Uterus (tissue), 2 donors: Measurements from ENCODE around the gene TTC34.

Experiments
- CTCF ChIP-seq, 4 experiments: fragments of 200-600 bp in 2 of 4; fragments of 450-650 bp in 2 of 4; sonication (generic) in 2 of 4; IDR thresholded peaks; one replicate each; pipeline ENCODE4 v1.5.1; 2016 to 2019; ENCODE audit warnings: antibody characterized with exemption in 4 of 4, mild to moderate bottlenecking in 2 of 4, moderate library complexity in 1 of 4
- POLR2A ChIP-seq, 2 donors: fragments of 450-650 bp; IDR thresholded peaks; one replicate each; pipeline ENCODE4 v1.6.1; 2016; ENCODE audit warnings: antibody characterized with exemption in 2 of 2, mild to moderate bottlenecking in 1 of 2, moderate library complexity in 1 of 2

GRCh38 chr1:2797741-2798016 lies 3.8 kb downstream of the TTC34 start:
- TF ChIP-seq CTCF (IDR thresholded peaks at IDR 0.05) (no peak), POLR2A (IDR thresholded peaks at IDR 0.05) (no peak)
